NCI-H187 treated with DMSO at 0.1 percent for 48 hours (cell line): Measurements from ENCODE around the gene NDC80.
"Not testable (repeated sequence)": the region's sequence is repeated elsewhere in the genome, so short reads cannot be mapped to it uniquely, and the experiment has no call there.

Experiments used
- DNase-seq: peaks from one replicate; lab custom pipeline; 2025; lab: John Stamatoyannopoulos, UW

NDC80 gene

DNA sequence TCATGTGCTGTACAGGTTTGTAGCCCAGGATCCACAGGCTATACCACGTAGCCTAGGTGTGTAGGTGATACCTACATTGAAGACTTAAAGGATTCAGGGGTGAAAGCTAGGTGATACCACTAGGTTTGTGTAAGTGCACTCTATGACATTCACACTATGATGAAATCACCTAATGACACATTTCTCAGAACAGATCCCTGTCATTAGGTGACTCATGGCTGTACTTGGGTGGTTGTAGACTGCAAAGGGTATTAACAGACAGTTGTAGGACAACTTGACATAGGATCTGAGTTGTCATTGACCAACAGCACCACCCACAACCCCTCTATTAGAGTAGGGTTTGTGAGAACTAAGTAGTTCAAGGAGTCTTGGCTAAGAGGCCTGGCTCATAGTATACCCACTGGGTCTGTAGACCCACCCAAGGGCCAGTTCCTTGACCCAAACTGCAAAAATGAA, 56.5 kb downstream of the NDC80 start:
- no peak for DNase-seq

DNA sequence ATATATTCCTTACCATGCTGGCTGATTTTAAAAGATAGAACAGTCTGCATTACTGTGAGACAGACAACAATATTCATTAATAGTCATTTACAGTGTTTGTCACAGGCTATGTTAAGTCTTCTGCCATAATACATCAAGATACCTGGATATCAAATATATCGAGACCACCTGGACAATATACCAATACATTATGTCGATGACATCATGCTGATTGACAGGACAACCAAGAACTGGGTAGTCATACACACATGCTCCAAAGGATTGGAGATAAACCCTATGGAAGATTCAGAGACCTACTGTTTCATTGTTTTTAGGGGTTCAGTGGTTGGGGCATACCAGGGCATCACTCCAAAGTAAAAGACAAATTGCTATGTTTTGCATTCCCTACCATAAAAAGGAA, 57.6 kb downstream of the NDC80 start:
- DNase-seq, result no peak

DNA sequence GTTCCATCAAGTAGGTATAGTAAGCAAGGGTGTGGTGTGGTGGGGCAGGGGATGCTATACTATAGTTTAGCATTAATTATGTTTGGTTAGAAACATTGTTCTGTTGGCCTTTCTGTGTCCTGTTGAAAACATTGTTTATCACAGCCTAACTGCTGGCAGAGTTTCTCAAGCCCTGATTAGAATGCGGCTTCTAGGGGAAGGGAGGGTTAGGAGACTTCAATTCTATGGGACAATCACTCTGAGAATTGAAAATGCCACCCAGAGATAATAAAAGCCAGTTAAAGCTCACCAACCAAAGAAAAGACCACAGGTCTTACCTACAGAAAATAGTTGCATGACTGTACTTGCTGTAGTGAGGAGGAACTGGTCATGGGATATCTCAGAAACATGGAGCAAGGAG, 64.2 kb downstream of the NDC80 start:
- no peak for DNase-seq

DNA sequence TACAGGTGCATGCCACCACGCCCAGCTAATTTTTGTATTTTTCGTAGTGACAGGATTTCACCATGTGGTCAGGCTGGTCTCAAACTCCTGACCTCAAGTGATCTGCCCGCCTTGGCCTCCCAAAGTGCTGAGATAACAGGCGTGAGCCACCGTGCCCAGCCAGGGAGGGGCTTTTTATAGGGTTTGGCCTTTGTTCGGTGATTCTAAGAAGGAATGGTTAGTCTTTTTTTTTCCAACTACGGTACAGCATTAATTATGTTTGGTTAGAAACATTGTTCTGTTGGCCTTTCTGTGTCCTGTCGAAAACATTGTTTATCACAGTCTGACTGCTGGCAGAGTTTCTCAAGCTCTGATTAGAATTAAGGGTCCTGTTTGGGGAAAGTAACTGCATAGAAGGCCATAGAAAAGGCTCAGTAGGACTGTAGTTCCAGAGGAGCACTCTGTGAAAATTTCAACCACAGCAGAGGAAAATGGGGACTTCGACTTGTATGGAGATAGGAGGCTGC, 64.8 kb downstream of the NDC80 start:
- DNase-seq, result no peak

DNA sequence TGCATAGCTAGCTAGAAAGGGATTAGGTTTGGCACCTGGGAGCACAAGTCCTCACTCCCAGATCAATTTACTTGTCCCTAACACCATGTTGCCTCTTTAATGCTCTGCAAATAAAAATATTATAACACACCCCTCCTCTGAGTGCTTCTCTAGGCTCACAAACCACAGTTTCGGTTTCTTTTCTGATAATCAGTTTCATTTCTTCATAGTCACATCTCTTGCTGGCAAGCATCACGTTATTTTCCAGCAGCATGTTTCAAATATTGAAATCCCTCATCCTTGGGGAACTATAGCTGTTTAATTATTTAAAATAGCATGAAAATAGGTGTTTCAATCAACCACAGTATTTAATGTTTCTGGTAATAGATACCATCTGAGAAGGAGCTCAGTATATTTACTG, 70.3 kb downstream of the NDC80 start:
- no peak for DNase-seq

DNA sequence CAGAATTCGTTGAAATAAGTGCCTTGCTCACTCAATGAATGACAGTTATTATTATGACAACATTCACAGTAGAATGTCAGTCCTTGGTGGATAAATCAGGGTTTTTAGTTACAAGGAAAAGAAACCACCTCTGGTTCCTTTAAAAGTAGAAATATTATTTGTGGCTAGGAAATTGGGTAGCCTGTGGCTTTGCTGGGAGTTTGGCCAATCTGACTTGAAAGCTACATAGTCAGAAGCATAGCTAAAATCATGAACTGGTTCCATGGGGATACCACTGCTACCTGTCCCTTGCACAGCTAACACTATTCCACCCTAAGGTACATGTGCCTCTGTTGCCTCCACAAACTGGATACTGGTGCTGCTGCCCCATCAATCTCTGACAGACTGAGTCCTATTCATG, 71.4 kb downstream of the NDC80 start:
- no peak for DNase-seq

DNA sequence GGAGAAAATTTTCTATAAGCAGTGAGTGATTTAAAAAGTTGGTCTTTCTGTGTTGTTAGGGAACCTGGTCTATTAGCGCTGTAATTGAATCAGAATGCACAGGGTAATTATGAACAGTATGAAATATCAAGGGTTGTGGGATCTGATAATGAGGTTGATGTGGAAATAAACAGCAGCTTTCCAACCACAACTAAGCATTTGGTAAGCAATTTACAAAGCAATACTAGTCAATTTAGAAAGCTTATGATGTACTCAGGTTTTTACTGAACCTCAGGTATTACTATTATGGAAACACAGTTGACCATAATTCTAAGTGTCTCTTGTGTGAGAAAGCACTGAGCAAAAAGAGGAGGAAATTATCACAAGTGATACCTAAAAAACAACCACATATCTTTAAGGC, 73.2 kb downstream of the NDC80 start:
- DNase-seq, result no peak

DNA sequence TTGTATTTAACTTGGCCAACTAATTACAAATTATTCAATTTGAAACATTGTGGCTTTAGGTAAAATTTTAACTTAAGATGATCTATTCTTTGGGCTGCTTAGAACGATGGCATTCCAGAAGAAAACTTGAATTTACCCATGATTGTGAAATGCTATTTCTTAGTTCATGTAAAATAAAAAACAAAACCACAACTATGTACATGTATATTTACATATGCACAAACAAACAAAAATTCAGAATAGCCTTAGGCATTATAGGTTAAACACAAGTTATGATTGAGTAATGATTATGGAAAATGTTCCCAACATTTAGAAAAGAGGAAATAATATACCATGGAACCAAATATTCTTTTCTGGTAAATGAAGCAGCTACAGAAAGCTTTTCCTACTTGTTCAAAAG, 80.6 kb downstream of the NDC80 start:
- no peak for DNase-seq

DNA sequence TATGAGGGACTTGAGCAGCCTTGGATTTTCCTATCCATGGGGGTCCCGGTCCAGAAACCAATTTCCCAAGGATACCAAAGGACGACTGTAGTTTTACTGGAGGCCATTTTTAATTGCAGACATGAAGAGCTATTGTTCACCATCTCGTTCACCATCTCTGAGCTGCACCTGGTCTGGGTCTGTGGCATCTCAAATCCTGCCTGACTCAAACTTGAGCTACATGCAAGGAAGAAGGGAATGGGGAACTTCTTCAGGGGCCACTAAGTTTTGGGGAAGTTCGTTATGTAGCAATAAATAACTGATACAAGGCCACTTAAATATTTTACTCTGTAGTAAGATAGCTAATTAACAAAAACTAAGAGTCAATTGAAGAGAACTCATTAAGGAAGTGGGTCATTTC, 82.1 kb downstream of the NDC80 start:
- DNase-seq, result no peak

DNA sequence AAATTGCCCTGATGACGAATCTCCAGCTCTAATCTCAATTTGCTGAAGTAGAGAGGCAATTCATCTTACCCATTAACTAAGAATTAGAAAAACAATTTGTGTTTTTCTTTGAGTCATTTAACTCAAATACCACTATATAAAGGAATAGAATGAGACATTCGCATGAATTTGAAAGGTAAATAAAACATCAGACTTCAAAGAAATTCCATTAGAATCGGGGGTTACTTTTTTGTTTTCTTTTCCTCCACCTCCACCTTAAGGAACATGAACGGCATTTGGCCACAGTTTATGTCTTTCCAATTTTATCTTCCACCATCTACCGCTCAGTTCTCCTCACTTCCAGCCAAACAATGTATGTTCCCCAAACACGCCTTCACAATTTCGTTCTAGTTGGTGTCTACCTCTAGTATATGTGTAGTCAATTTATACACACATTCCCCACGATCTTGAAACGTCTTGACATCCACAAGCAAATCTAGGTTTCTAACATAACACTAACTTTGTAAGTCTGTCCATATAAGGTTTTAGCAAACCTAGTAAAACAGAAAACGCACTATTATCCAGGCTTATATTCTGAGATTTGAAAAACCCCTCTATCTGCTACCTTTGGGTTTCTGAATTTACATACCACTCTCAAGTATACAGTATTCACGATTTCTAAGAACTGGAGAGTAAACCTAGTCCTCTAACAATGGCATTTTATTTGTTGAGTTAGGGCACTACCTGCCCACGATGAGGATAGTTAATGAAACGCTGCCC, 83.0 kb downstream of the NDC80 start:
- DNase-seq, result no peak

DNA sequence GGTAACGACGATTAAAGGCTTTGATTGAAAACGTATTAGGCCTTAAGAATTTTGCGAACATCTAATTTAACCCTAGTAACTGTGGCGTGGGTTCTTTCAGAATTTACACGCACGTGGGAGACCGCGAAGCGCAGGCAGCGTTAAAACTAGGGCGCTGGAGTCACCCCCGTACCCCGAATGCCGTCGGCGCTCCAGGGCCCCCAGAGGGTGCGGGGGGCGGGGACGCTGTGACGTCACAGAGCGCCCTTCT, 83.5 kb downstream of the NDC80 start:
- no peak for DNase-seq

DNA sequence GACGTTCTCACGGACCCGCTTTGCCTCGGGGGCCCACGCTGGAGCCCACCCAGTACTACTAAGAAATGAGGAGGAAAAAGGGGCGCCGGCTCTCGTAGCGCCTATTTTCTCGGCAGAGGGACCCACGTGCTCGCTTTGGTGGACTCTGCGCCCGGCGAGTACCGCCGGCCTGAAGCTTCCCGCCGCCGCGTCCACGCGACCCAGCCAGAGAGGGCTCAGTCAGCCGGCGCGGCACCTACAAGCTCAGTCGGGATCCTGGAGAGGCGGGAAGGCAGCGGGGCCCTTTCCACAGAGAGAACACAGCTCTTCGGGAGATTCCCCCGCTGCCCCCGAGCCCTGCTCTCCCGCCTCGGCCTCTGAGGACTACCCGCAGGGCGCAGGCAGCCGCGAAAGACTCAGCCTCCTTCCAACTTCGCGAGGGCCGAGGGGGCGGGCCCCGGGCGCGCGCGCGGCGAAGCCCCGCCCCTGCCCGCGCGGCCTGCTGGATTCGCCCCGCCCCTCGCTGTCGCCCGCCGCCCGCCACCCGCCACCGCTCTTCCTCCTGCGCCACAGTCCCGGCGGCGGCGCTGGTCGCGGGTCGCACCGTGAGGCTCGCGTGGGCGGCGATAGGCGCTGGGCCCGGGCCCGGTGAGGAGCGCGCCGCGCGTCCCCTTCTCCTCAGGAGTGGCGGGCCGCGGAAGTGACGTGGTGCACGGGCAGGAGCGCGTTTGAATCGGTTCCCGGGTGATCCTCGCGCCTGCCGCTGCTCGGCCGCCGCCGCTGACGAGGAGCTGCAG, 84.0 kb downstream of the NDC80 start, which contains the start of gene SMCHD1:
SMCHD1 (plus strand) TSS at position 549 of the 776 bp plus-strand sequence. CDS start 350 bp downstream, outside the sequence.
- DNase-seq, result peak; percentile 1

DNA sequence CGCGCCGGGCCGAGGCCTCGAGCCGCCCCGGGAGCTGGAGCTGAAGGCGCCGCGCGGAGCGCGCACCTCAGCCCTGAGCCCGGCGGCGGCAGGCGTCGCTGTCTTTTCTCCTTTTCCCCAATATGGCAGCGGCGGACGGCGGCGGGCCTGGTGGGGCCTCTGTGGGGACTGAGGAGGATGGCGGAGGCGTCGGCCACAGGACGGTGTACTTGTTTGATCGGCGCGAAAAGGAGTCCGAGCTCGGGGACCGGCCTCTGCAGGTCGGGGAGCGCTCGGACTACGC, 84.5 kb downstream of the NDC80 start:
- no peak for DNase-seq

DNA sequence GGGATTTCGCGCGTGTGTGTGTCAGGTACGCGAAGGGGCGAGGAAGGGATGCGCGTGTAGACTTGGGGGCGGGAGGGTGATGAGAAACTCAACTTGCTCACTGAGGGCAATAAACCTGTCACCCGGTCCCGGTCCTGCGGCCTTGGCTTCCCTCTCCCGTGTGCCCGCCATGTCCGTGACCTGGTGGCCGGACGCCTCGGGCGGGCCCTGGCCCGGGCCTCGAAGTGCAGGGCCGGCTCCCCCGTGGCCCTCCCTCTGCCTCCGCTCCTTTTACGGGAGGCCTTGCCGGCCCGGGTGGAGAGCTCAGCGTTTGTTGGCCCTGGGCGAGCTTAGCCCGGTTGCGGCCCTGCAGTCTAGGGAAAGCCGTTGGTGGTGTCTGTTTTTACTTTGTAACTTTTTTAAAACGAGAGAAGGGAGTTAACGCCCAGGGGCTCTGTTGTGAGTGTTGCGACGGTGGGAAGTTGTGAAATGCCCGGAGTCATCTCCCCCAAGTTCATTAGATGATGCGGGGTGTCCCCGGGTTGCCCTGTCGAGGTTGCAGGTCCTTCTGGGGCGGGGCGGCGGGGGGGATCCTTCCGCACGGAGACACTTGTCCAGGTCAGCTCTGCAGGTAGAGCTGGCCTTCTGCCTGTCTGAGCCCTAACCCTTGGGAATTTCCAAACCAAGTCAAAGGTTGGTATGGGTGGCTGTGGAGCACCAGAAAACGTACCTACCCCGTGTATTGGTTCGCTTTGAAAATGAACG, 85.1 kb downstream of the NDC80 start:
- DNase-seq, result no peak

DNA sequence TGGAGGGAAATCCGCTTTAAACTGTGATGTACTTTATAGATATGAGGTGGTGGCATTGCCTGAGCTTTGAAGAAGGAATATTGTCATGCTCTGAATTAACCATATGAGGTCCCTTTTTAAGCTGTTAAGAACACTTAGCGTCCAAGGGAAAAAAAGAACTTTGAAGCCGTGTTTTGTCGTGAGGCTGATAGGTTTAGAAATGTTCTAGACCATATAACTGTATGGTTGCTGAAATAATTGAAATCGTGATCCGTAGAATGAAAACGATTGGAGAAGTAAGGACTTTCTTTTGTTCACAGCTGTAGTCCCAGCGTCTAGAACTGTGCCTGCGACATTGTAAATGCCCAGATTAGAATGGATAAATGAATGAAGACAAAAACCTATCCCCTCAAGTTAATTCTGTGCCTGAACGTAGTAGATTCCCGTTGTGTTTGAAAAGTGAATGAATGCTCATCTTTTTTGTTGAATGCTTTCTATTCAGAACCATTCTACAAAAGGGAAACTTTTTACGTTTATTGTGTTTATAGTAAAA, 85.7 kb downstream of the NDC80 start:
- DNase-seq, result no peak

DNA sequence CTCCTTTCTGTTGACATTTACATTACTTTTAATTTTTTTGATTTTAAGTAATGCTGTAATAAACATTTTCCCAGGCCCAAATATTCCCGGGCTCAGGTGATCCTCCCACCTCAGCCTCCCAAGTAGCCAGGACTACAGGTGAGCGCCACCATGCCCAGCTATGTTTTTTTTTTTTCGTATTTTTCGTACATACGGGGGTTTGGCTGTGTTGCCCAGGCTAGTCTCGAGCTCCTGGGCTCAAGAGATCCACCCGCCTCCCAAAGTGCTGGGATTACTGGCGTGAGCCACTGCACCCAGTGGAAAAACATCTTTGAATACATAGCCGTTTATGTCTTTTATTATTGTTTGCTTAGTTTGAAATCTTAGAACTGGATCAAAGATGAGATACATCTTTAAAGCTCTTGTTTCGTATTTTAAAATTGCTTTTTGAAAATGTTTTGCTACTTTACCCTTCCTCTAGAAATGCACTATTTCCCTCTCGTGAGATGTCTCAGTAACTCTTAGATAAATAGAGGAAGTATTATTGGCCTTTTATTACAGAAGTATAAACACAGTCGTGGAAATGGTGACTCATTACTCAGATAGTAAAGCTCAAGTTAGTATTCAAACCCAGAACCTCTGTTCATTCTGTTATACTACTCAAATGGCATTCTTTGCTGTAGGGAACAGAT, 86.6 kb downstream of the NDC80 start:
- DNase-seq, result no peak

DNA sequence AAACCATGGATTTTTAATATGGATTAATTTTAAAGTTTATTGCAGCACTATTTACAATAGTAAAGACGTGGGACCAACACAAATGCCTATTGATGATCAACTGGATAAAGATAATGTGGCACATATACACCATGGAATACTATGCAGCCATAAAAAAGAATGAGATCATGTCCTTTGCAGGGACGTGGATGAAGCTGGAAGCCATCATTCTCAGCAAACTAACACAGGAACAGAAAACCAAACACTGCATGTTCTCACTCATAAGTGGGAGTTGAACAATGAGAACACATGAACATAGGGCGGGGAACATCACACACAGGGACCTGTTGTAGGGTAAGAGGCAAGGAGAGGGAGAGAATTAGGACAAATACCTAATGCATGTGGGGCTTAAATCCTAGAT, 89.5 kb downstream of the NDC80 start:
- DNase-seq, result not testable (repeated sequence)

DNA sequence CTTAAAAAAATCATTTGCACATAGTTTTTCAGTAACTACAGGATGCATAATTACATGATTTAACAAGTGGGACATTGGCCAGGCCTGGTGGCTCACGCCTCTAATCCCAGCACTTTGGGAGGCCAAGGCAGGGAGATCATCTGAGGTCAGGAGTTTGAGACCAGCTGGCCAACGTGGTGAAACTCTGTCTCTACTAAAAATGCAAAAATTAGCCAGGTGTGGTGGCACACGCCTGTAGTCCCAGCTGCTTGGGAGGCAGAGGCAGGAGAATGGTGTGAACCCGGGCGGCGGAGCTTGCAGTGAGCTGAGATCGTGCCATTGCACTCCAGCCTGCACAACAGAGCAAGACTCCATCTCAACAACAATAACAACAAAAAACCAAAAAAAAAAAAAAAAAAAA, 90.9 kb downstream of the NDC80 start:
- not testable (repeated sequence) for DNase-seq

DNA sequence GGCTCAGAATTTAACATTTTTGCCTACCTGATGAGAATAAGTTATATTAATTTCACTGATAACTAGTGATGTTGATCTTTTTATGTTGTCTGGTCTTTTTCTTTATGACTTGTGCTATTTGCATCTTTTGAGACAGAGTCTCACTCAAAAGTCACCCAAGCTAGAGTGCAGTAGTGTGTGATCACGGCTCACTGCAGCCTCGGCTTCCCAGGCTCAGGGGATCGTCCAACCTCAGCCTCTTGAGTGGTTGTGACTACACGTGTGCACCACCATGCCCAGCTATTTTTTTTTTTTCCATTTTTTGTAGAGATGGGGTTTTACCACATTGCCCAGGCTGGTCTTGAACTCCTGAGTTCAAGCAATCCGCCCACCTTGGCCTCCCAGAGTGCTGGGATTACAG, 91.6 kb downstream of the NDC80 start:
- DNase-seq, result no peak
